K562 (cell line): Measurements from ENCODE around the gene CPXCR1.

Experiments
- JUN ChIP-seq, 2 experiments: sonication (generic) in 1 of 2; formaldehyde crosslinking in 1 of 2; IDR thresholded peaks; 2 replicates each; pipeline versions ENCODE4 v1.6.1 to v1.8.0; 2012 to 2022; ENCODE audit warnings: borderline replicate concordance in 2 of 2, mild to moderate bottlenecking in 2 of 2, improper control_type of control experiment in 1 of 2, low read depth in 1 of 2, low read length in 1 of 2, missing genetic modification reagents in 1 of 2
- PRDM10 ChIP-seq: fragments of 450-650 bp; IDR thresholded peaks from 2 replicates; pipeline ENCODE4 v1.6.1; 2018; ENCODE audit not compliant: partially characterized antibody

GRCh38 chrX:88735835-88736234, 11.2 kb upstream of the CPXCR1 start:
- no peak for TF ChIP-seq PRDM10
- TF ChIP-seq JUN (IDR thresholded peaks at IDR 0.05; ENCODE audit: borderline replicate concordance, low read depth, low read length), result no peak
- no peak for TF ChIP-seq JUN (CRISPR knock-in tag; IDR thresholded peaks at IDR 0.05; ENCODE audit: borderline replicate concordance)
